Measurements from ENCODE around the gene NTSR1. TPM values are rescaled to one million over a fixed set of nuclear protein-coding genes. Genes with fewer than 3 reads are reported as not detected.

The NTSR1 gene
- total and polyA plus RNA-seq, 2 of the 8 experiments (the other 6 are each of a cell fraction or from before 2014, with no cell fraction given) = 0.53 to 0.89 TPM

DNA sequence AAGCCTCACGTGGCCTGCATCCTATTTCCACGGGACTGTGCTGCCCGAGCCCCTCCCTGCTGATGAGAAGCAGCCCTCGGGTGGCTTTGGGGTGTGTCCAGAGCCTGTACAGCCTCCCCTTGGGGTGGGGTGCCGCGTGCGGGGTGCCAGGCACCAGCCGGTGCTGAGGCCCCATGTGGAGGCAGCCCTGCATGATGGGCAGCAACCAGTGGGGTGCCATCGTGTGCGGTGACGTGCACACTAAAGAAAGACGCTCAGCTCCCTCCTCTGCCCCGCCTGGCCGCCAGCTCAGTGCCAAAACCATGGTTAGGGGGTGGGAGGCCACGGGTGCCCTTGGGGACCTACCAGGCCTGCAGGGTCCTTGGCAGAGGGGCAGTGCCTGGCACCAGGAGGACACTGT, 26.2 kb downstream of the NTSR1 start (continued):
- TF ChIP-seq, protein P1, sequence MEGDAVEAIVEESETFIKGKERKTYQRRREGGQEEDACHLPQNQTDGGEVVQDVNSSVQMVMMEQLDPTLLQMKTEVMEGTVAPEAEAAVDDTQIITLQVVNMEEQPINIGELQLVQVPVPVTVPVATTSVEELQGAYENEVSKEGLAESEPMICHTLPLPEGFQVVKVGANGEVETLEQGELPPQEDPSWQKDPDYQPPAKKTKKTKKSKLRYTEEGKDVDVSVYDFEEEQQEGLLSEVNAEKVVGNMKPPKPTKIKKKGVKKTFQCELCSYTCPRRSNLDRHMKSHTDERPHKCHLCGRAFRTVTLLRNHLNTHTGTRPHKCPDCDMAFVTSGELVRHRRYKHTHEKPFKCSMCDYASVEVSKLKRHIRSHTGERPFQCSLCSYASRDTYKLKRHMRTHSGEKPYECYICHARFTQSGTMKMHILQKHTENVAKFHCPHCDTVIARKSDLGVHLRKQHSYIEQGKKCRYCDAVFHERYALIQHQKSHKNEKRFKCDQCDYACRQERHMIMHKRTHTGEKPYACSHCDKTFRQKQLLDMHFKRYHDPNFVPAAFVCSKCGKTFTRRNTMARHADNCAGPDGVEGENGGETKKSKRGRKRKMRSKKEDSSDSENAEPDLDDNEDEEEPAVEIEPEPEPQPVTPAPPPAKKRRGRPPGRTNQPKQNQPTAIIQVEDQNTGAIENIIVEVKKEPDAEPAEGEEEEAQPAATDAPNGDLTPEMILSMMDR (IDR thresholded peaks at IDR 0.05; ENCODE audit: control extremely low read depth in 1 of 3, insufficient read depth in 1 of 3, low read depth in 1 of 3, low read length in 3 of 3) = no peak
- TF ChIP-seq GABPA (IDR thresholded peaks at IDR 0.05; ENCODE audit: borderline replicate concordance, insufficient read depth, low read length) = no peak
